ENCODE measurements around the gene ICA1. TPM values are rescaled to one million over a fixed set of nuclear protein-coding genes. Genes with fewer than 3 reads are reported as not detected.

ICA1 gene
- total RNA-seq, 1 experiment from 2014 or later, result 28.8 TPM

DNA sequence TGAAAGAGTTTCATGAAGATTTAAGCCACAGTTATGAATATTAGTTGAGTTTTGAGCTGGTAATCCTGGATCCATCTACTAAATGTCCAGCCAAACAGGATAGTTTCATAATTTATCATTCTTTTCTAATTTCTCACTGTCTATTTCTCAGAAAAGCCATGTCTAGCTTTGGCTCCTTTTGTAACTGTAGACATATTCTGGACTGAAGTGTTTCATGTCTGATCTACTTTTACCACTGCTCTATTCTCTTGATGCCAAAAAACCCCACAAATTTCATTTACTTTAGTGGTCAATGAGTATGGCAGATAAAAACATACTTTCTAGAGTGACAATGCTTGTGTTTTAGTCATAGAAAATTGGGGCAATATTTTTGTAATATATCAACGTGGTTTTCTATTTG lies 61.2 kb downstream of the ICA1 start:
- Histone ChIP-seq H3K23ac (ENCODE audit: insufficient read length, low read depth, low read length) (no peak overlapping the region), H3K4me2 (ENCODE audit: insufficient read depth, insufficient read length, low read length) (no peak overlapping the region), H4K91ac (ENCODE audit: insufficient read length, low read depth, low read length) (no peak overlapping the region), H3K14ac (ENCODE audit: insufficient read depth, low read length) (no peak overlapping the region), H3K79me1 (ENCODE audit: insufficient read depth, low read depth, low read length, poor library complexity, severe bottlenecking) (no peaks in the 10 kb centered on the region), H3K23me2 (ENCODE audit: insufficient read length, low read depth, low read length, poor library complexity, severe bottlenecking) (no peaks in the 10 kb centered on the region), H3K4ac (ENCODE audit: low read depth, low read length) (no peak overlapping the region), H3K9me3 (ENCODE audit: control insufficient read depth, low read depth, low read length) (no peaks in the 10 kb centered on the region), H4K20me1 (ENCODE audit: control insufficient read depth, insufficient read depth, insufficient read length) (no peaks in the 10 kb centered on the region), H3K56ac (ENCODE audit: insufficient read length, low read depth, low read length) (no peak overlapping the region), H4K5ac (ENCODE audit: insufficient read length, low read depth, low read length) (no peak overlapping the region), H2AFZ (ENCODE audit: low read length) (no peak overlapping the region), H3K4me1 (ENCODE audit: insufficient read depth, low read length) (no peaks in the 10 kb centered on the region), H2BK15ac (ENCODE audit: low read depth, low read length) (no peak overlapping the region), H3K18ac (ENCODE audit: insufficient read length, low read depth, low read length) (no peak overlapping the region), H3K27me3 (ENCODE audit: insufficient read depth, low read length) (no peaks in the 10 kb centered on the region), H3K9ac (ENCODE audit: extremely low read depth, insufficient read length, low read length) (no peak overlapping the region), H2AK5ac (ENCODE audit: insufficient read length, low read length) (no peak overlapping the region), H2BK20ac (ENCODE audit: low read depth, low read length, poor library complexity, severe bottlenecking) (no peak overlapping the region), H2BK5ac (ENCODE audit: insufficient read length, low read length) (no peak overlapping the region), H4K8ac (replicated peaks; ENCODE audit: insufficient read length, low read depth, low read length) (no peak overlapping the region), H3K79me2 (ENCODE audit: insufficient read depth, low read length) (no peaks in the 10 kb centered on the region), H3T11ph (ENCODE audit: low read length) (no peak overlapping the region), H3K27ac (ENCODE audit: insufficient read length, low read depth, low read length) (no peak overlapping the region), H2BK12ac (ENCODE audit: insufficient read length, low read depth, low read length) (no peak overlapping the region), H2BK120ac (ENCODE audit: low read depth, low read length, poor library complexity, severe bottlenecking) (no peak overlapping the region)
- H3K4me1 Mint-ChIP-seq, result peaks cover 0 to 4% of the 10 kb centered on the region in 2 experiments; a peak in 2 of 4 replicates
- H3K27ac Mint-ChIP-seq, result no peak overlapping the region
- no peaks in the 10 kb centered on the region; a peak in 3 of 7 replicates for H3K36me3 Mint-ChIP-seq (ENCODE audit: insufficient read depth in 1 of 3, low read depth in 3 of 3)
- H3K9me3 Mint-ChIP-seq, result no peaks in the 10 kb centered on the region
- DNase-seq, result no peak
- no peaks in the 10 kb centered on the region for H3K27me3 Mint-ChIP-seq (ENCODE audit: low read depth)
- no CpG with 5 or more reads among the region's 1 CpG for WGBS (ENCODE audit: extremely low coverage, insufficient read length, low lambda C conversion rate)
- H3K4me3 Mint-ChIP-seq, result no peak overlapping the region
- TF ChIP-seq, protein P1, sequence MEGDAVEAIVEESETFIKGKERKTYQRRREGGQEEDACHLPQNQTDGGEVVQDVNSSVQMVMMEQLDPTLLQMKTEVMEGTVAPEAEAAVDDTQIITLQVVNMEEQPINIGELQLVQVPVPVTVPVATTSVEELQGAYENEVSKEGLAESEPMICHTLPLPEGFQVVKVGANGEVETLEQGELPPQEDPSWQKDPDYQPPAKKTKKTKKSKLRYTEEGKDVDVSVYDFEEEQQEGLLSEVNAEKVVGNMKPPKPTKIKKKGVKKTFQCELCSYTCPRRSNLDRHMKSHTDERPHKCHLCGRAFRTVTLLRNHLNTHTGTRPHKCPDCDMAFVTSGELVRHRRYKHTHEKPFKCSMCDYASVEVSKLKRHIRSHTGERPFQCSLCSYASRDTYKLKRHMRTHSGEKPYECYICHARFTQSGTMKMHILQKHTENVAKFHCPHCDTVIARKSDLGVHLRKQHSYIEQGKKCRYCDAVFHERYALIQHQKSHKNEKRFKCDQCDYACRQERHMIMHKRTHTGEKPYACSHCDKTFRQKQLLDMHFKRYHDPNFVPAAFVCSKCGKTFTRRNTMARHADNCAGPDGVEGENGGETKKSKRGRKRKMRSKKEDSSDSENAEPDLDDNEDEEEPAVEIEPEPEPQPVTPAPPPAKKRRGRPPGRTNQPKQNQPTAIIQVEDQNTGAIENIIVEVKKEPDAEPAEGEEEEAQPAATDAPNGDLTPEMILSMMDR (conservative IDR thresholded peaks at IDR 0.05), result no peak

All from H9 (cell line).